ENCODE results near the gene MEGF9. TPM values are rescaled to one million over a fixed set of nuclear protein-coding genes. Genes with fewer than 3 reads are reported as not detected.

The MEGF9 gene
- total RNA-seq (2021; ENCODE audit: unreplicated experiment), result 8.3 TPM
- polyA plus RNA-seq (2012), result 2.7 and 3.6 TPM in 2 replicates
- Bru-seq, nascent RNA, result percentile 59 among the genes with signal in this experiment
- percentile 55 among the genes with signal in this experiment for BruChase-seq, experiment 1, labeled RNA remaining after a 6-hour chase
- percentile 57 among the genes with signal in this experiment for BruChase-seq, experiment 2, labeled RNA remaining after a 2-hour chase
- long read RNA-seq, partial matches to known transcripts, result 0 of 9 reads
- long read RNA-seq, other reads (novel, unspliced or antisense), result 9 of 9 reads

- peak within 1 kb of the TSS; percentile 55 for H2AFZ ChIP-seq (ENCODE audit: low read depth, low read length, poor library complexity, severe bottlenecking)
- peak; percentile 38 for TF ChIP-seq YY1 (IDR thresholded peaks at IDR 0.05; ENCODE audit: extremely low read depth, insufficient replicate concordance, low read depth, low read length)
- TF ChIP-seq SP1 (IDR thresholded peaks at IDR 0.05; ENCODE audit: low read depth), result peak; percentile 97
- TF ChIP-seq ZBTB33 (IDR thresholded peaks at IDR 0.05; ENCODE audit: extremely low read depth, insufficient replicate concordance, low read length), result no peak
- peak; percentile 65; the same call in 1 of the 2 replicates for TF ChIP-seq MAX (IDR thresholded peaks at IDR 0.05)
- TF ChIP-seq POLR2AphosphoS5 (IDR thresholded peaks at IDR 0.05; ENCODE audit: low read depth, low read length), result peak; percentile 81
- TF ChIP-seq ATF3 (IDR thresholded peaks at IDR 0.05), result no peak
- peak; percentile 74 for TF ChIP-seq TCF7L2 (IDR thresholded peaks at IDR 0.05; ENCODE audit: borderline replicate concordance, extremely low read depth, insufficient read depth, insufficient read length)
- no peak for TF ChIP-seq RAD21 (IDR thresholded peaks at IDR 0.05; ENCODE audit: low read depth)
- TF ChIP-seq JUND (IDR thresholded peaks at IDR 0.05), result no peak
- peak; percentile 82 for TF ChIP-seq EGR1 (IDR thresholded peaks at IDR 0.05; ENCODE audit: low read depth)
- TF ChIP-seq CTCF (IDR thresholded peaks at IDR 0.05 in 2 of 3, conservative IDR thresholded peaks at IDR 0.05 in 1 of 3; ENCODE audit: borderline replicate concordance in 1 of 3, insufficient read depth in 1 of 3, low read depth in 2 of 3, low read length in 2 of 3), result no peak
- TF ChIP-seq POLR2A (IDR thresholded peaks at IDR 0.05; ENCODE audit: borderline replicate concordance, extremely low read depth, insufficient read depth, insufficient read length), result peak; percentile 55
- TF ChIP-seq EZH2 (IDR thresholded peaks at IDR 0.05), result no peak
- TF ChIP-seq ZFX (IDR thresholded peaks at IDR 0.05), result peak; percentile 39; the same call in 1 of the 2 replicates
- peak; percentile 72 for TF ChIP-seq SIN3A (IDR thresholded peaks at IDR 0.05; ENCODE audit: low read depth)
- no peak for TF ChIP-seq EZH2phosphoT487 (IDR thresholded peaks at IDR 0.05; ENCODE audit: borderline replicate concordance)
- no peaks in the 10 kb centered on the region for H3K36me3 ChIP-seq (ENCODE audit: control insufficient read depth in 1 of 2, insufficient read depth in 2 of 2, low read length in 2 of 2)
- POLR2A ChIA-PET, result no interaction called here
- H3K79me2 ChIP-seq (ENCODE audit: insufficient read depth, low read length), result peaks cover 4% of the 10 kb centered on the region
- H3K9ac ChIP-seq (ENCODE audit: low read length), result peak within 1 kb of the TSS; percentile 73
- no peaks in the 10 kb centered on the region for H3K9me2 ChIP-seq (ENCODE audit: insufficient read depth)
- RAD21 ChIA-PET (ENCODE audit: low non-redundant PET in 1 of 2, low total read pairs in 2 of 2, uncharacterized antibody in 2 of 2, unreplicated experiment in 2 of 2), result no interaction called here
- CTCF ChIA-PET, result interaction anchor here (1.2 kb wide), 1 partner anchor 94 kb away, joined by 3 read pairs; no protein-coding TSS in a partner anchor
- peaks cover 19 to 50% of the 10 kb centered on the region in 2 experiments for H3K4me1 ChIP-seq (ENCODE audit: control insufficient read depth in 1 of 2, insufficient read depth in 2 of 2, low read length in 2 of 2)
- peak; percentile 90 for DNase-seq (ENCODE audit: low read depth, low spot score)
- H4K20me1 ChIP-seq (ENCODE audit: insufficient read depth), result no peaks in the 10 kb centered on the region
- no TSS peak for BruUV-seq (replicated peaks)
- H3K4me3 ChIP-seq (replicated peaks in 1 of 2; ENCODE audit: low read depth in 1 of 2, low read length in 2 of 2), result peak within 1 kb of the TSS; percentile 62 to 73
- H3K27me3 ChIP-seq (ENCODE audit: insufficient read depth, low read length), result no peaks in the 10 kb centered on the region
- ATAC-seq, result peak; percentile 94
- no peaks in the 10 kb centered on the region for H3K9me3 ChIP-seq (ENCODE audit: control insufficient read depth in 1 of 2, insufficient read depth in 1 of 2, low read depth in 1 of 2, low read length in 2 of 2)
- H3K4me2 ChIP-seq (ENCODE audit: low read length), result peak within 1 kb of the TSS; percentile 95
- peak within 1 kb of the TSS; percentile 55; the same call in 1 of the 2 replicates for H3K27ac ChIP-seq (ENCODE audit: low read depth, low read length)
- intact Hi-C loops (cut with micrococcal nuclease), result no loop called here
Measured at GRCh38 chr9:120714088-120714845, at the start of gene MEGF9. Gene MEGF9 (minus strand): TSS chr9:120714470. CDS start chr9:120714358, 112 bp downstream.
